T-helper 2 cell (primary cell): ENCODE measurements around the gene DDIT4.
"Not testable (repeated sequence)": the region's sequence is repeated elsewhere in the genome, so short reads cannot be mapped to it uniquely, and the experiment has no call there.

ENCODE experiments used
- DNase-seq, 5 experiments: peaks; one replicate each; pipeline versions ENCODE4 v3.0.0 to v3.0.0-alpha.2; 2012 to 2022

Gene DDIT4

DNA sequence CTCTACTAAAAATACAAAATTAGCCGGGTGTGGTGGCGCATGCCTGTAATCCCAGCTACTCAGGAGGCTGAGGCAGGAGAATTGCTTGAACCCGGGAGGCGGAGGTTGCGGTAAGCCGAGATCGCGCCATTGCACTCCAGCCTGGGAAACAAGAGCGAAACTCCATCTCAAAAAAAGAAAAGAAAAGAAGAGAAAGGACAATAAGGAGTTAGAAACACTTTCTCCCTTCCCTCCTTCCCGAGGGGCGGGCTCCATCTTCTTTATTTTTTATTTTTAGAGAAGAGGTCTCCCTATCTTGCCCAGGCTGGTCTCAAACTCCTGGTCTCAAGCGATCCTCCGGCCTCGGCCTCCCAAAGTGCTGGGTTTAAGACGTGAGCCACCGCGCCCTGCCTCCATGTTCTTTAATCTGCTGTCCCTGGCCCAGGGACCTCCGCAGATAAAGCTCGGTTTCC is 23.1 kb downstream of the DDIT4 start:
- DNase-seq, result not testable (repeated sequence)

DNA sequence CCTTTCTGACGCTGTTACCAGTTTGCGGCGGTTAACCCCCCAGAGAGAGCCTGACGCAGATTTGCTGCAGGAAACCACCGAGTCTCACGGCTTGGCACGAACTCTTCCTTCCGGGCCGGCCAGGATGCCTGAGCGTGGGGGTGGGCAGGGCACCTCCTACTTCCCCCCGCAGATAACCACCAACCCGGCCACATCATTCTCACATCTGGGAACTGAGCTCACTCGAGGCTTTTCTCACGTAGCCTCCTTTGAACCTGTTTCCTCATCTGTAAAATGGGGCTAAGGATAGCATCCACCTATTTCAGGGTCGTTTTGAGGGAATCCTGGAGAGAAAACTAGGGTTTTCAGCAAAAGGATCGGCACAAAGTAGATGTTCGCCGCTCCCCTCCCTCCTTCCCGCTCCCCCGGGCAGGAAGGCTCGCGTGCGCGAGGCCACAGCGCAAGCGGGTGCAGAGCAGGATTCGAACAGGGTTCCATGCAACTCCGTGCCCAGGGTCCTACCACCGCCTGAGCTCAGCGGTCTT is 23.6 kb downstream of the DDIT4 start:
- peak; percentile 81 to 100 (median 94) for DNase-seq

DNA sequence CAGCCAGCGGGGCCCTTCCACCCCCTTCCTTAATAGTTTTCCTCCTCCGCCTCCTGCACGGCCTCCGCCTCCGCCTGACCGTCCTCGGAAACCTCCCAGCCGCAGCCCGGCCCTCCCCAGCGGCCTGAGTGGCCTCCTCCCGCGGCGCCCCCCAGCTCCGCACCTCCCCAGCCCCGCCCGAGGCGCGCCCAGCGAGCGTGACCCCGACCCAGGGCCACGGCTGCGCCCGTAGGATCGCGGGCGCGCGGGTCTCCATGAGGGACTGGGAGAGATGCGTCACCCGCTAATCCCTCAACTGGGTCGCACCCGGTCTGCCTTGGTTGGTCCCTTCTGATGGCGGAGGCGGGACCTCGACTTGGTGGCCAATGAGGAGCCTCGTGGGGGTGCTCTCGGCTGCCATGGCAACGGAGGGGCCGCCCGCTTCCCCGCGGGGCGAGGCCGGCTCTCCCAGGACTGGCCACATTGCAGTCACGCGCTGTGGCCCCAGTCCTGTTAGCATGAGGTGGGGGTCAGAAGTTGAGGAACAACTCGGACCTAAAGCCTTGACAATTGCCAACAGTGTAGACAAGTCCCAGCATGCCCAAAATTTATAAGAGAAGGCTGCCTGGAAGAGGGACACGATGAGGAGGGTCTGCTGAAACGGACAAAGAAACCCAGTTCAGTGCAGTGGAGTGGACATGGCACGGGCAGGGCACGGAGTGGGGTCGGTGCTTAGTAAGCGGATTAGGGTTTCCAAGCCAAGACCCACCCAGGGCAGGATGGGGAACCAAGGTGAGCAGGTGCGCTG is 24.3 kb downstream of the DDIT4 start:
- peak; percentile 64 to 98 (median 87) for DNase-seq

DNA sequence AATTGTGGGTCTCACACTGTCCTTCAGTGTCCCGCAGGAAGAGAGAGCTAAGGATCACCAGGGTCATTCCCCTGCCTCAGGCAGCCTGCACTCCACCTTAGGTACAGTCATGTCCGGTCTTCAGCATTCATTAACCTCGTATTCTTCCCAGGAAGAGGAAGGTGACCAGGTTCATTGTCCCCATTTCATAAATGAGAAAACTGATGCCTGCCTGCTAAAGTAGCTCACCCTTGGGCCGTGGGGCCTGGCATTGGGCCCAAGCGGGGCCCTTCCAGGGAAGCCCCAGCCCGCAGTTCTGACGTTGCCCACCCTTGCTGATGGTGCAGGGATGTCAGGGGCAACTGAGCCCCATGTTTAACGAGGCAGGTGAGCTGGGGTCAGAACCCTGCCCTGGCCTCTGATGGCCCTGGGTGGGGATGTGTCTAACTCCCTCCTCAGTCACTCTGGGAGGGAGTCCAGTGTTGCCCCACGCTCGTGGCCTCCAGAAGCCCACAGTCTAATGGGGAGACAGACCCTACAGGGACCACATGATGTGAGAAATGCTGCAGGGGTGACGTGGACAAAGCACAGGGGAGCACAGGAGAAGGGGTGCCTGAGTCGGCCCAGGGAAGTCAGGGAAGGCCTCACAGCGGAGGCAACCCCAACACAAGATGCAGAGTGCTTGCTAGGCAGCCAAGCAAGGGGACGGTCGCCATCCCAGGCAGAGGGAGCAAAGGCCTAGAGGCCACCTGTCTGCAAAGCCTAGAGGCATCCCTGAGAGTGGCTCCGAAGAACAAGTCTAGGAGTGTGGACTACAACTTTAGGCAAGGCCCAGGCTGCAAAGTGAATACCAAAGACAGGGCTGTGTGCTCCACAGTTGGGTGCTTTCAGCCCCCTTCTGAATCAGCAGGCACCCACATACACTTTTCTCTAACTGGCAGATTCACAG is 25.1 kb downstream of the DDIT4 start:
- DNase-seq, result no peak

DNA sequence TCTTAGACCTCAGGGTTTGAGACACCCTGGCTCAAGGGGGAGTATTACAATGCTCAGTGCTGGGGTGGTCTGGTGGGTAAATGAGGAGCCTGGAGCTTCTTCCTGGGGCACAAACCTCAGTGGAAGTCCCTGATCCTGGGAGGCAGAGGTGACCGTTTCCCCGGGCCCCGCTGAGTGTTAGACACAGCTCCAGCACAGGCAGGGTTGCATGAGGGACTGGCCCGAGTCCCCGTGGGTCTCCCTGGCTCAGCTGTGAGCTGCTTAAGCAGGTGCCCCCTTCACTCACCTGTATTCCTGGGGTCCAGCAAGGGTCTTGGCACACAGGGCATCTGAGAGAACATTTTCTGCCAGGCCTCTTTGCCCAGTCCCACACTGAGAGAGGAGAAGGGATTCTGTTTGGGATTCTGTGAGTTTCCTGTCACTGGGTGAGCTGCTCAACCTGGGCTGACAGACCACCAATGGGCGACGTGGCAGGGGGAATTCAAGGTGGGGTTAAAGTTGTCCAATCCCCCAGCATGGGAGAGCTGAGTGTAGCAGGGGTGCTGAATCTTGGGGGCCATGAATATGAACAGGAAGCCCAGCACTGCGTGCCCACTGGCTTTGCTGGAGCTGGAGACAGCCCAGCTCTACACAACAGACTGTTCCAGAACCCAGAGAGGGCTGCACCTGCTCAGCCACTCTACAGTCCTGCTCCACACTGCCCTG is 29.9 kb downstream of the DDIT4 start:
- no peak for DNase-seq

DNA sequence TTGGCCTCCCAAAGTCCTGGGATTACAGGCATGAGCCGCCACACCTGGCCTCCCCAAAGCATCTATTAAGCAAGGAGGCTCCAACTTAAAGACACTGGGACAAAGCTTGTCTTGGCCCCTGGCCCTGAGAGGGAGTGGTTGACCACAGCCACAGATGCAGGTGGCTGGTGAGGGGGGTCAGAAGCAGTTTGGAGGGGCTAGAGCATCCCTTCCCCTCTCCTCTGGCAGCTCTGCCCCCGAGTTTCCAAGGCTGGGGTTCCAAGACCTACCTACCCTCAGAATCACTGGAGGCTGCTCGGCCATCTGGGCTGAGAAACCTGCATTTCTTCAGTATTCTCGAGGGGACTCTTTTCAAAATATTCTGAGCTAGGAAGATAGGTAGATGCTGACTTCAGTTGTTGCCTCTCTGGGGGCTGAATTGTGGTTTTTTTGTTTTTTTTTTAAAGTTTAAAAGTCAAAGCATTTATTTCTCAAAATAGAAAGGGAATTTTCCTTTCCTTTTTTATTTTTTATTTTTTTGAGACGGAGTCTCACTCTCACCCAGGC is 32.6 kb downstream of the DDIT4 start:
- no peak for DNase-seq

DNA sequence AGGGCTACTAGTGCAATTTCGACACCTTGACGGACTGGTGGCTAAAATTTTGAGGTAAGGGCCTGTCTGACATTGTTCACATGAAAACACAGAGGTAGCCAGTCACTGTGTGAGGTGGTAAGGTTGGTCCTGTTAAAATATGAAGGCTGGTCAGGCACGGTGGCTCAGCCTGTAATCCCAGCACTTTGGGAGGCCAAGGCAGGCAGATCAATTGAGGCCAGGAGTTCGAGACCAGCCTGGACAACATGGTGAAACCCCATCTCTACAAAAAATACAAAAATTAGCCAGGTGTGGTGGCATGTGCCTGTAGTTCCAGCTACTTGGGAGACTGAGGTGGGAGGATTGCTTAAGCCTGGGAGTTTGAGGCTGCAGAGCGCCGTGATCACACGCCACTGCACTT is 34.0 kb downstream of the DDIT4 start:
- DNase-seq, result not testable (repeated sequence)

DNA sequence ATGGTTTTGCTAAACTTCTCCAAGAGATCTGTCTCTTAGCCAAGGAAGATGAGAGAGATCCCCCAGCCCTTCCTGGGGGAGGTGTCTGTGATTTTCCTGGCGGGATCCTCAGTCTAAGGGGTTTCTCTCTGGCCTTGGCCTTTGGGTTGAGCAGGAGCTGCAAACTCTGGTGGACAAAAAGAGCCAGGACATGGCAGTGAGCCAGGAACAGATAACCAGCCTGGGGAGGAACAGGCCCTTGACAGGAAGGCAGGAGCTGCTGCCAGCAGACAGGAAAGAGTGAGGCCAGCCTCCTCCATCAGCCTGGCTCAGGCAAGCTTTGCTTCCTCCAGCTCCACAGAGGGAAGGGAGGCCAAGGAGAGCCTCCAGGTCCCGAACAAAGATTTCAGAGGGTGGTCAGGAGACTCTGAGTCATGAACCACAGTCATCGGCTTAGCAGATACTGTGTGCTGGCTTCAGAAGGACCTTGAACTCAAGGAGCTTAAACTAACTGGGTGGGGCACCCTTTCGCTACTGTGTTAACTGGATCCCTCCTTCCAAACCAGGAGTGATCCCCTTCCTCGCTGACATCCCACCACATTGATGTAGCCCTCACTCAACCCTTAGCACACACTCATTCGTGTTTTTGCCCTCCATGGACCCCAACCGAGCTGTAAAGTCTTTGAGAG is 34.7 kb downstream of the DDIT4 start:
- no peak for DNase-seq

DNA sequence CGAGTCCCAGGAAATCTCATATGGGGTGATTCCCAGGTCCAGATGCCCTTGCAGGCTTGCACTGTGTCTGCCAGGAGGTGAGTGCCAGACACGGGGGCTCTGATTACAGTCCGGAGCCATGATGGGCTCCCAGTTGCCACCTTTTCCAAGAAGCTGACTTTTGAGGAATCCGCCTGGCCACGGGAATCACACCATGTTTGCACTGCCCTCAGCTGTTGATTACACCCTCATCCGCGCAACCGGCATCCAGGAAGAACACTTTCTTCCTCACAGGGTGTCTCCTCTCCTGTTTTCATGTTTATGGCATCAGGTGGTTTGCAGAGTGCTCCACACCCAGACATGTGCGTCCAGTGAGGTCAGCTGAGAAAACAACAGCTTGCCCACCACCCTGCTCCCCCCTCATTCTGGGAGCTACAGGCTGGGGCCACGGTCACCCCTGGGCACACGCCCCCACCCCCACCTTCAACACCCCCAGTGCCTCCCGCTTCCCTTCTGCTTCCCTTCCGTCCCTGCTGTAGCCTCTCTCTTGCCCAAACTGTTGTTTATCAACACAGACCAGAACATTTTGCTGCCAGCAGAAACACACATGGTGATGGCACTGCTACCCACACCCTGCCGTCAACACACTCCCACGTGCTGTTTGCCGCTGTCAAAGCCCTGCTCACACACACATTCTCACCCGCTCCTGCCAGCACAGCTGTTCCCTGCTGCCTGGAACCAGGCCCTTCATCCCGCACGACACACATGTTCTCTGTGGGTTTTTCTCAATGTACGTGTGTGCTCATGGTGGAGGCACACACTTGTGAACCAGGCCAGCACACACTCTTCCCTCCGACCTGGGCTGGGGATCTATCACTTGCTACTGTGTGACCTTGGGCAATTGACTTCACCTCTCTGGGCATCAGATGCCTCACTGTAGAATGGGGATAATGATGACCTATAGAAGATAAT is 35.8 kb downstream of the DDIT4 start:
- no peak for DNase-seq

DNA sequence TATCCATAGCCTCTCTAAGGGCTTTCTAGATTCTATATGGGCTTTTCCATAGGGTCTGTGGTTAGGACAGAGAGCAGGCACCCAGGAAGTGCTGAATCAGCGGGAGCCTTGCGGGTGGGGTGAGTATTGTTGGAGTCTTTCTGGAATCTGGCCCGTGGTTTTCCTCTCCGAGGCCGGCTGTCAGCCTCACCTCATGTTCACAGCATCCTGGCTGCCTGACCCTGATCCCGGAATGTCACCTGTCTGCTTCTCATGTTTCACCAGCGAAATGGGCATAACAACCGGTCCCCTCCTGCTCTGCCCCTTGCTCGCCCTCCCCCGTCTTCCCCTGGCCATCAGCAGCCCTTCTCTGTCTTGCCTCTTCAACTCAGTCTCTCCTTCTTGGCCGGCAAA is 36.5 kb downstream of the DDIT4 start:
- no peak for DNase-seq

DNA sequence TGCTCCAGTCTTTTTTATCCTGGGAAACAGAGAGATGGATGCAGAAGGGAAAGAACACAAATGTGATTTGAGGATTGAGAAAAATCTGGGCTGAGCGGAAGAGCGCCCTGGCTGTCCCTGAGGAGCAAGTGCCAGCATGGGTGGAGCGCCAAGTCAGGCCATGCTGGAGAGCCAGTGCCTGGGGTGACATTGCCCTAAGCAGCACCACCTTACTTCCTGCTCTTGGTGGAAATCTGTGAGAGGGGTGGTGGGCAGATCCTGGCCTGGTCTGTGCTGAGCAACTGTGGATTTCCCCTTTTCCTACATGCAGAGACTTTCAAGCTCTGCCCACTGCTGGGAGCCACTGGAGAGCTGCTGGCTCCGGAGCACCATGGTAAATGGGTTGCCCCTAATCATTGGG is 36.9 kb downstream of the DDIT4 start:
- no peak for DNase-seq

DNA sequence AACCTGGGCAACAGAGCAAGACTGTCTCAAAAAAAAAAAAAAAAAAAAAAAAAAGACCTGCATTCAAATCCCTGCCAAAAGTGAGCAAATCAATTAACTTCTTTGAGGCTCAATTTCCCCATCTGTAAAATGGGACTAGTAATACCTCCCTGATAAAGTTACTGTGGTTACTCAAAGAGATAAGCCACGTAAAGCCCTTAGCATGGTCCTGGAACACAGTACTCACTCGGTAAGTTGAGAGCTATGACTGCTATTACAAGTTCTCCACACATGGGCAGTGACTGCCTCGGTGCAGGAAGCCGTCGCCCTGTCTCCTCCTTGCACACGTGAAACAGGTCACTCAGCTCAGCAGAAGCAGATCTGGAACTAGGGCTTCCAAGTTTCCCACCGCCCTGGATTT is 37.9 kb downstream of the DDIT4 start:
- DNase-seq, result peak in 1 of 5 experiments; percentile 58

DNA sequence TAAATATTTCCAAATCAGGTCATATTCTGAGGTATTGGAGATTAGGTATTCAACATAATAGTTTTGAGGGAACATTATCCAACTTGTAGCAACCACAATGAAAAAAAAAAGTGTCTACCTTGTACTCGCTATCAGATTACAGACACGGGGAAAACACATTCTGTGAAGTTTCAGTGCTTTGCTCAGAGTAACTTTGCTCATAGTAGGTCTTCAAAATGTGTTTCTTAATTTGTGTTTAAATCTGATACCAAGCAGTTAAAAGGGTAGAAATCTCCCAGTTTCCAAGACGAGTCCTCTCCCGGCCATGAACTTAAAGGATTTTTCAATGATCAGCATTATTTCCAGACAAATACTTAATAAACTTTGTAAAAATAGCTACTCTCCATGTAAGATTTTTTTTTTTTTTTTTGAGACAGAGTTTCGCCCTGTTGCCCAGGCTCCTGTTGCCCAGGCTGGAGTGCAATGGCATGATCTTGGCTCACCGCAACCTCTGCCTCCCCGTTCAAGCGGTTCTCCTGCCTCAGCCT is 39.2 kb downstream of the DDIT4 start:
- no peak for DNase-seq

DNA sequence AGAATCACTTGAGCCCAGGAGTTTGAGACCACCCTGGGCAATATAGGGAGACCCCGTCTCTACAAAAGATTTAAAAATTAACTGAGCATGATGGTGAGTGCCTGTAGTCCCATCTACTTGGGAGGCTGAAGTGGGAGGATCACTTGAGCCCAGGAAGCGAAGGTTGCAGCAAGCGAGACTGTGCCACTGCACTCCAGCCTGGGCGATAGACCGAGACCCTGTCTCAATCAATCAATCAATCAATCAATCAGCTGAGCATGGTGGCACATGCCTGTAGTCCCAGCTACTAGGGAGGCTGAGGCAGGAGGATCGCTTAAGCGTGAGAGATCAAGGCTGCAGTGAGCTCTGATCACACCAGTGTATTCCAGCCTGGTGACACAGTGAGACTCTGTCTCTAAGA is 40.5 kb downstream of the DDIT4 start:
- DNase-seq, result no peak

DNA sequence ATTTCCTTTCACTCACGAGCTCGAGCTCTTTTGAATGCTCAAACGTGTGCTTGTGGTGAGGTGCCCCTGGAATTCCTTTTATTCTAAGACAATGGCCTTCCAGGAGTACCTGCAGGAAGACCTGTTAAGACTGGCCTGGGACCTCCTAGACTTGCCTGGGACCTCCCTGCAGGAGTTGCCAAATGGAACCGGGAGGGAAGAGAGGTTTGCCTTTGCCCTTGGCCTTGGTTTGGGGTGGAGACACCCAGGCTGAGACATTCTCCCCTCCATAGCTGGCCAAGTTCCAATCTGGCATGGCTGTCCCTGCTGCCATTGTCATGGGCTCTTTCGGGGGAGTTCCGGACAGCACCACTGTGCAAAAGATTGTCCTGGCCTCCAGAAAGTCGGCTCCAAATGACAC is 41.3 kb downstream of the DDIT4 start:
- DNase-seq, result no peak

DNA sequence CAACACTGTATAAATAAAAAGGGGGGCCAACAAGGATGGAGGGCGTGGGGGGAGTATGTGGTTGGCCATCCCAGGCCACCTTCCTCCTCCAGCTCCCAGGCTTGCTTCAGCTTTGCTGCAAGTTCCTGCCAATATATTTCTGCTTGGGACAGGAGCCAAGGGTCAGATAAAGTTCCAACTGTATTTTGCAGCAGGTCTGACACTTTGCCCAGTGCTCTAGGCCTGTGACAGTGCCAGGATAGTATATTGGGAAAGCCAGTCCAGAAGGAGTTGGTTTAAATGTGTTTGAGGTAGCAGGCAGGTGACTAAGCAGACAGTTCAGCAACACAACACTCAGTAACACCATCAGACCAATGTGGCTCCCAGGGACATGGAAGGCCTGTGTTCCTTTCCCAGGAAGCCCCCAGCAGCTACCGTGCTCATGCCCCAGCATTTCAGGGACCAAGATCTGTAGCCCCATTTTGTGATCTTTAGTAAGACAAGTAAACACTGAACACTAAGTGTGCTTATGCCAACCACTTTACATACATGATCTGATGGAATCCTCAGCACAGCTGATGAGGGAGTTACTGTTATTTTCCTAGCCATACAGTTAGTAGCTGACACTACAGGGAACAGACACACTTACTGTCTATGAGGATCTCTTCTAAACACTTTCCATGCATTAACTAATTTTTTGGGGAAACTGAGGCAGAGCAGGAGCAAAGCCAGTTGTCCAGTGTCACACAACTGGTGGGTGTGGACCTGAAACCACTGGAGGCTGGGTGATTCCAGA is 42.1 kb downstream of the DDIT4 start:
- no peak for DNase-seq

DNA sequence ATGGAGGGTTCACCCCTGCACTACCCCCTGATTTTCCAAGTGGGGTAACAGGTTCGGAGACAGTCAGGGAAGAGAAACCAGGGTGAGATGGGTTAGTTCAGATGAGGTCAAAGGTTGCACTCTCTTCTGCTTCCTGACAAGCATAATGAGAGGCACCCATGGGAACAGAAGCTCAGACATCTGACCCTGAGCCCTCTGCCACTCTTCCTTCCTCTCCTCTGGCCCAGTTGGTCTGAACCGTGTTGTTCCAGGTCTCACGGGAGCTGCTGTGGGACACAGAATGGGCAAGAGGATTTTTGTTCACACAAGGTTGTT is 42.6 kb downstream of the DDIT4 start:
- DNase-seq, result no peak

DNA sequence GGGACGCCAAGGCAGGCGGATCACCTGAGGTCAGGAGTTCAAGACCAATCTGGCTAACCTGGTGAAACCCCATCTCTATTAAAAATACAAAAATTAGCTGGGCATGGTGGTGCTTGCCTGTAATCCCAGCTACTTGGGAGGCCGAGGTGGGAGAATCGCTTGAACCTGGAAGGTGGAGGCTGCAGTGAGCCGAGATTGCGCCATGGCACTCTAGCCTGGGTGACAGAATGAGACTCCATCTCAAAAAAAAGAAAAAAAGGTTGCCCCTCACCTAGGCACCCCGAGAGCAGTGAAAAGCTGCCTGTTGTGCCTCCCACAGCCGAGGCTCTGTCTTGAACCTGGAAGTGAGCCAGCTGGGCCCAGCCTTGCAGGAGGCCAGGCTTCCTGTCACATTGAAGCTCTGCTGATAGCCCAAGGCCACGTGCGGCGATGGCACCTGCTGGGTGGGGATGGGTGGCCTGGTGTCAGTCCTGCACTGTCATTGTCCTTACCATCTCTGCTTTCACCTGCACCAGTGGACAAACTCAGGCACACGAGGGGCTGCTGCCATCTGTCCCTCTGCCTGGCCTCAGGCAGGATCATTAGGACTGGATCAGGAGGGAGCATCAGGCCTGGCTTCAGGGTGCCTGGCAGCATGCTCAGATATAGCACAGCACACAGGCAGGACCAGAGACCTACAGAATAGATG is 43.2 kb downstream of the DDIT4 start:
- peak in 2 of 5 experiments; percentile 38 to 71 for DNase-seq
